HG02884 (cell line): ENCODE measurements around the gene ABCG1.
"Not testable (repeated sequence)": the region's sequence is repeated elsewhere in the genome, so short reads cannot be mapped to it uniquely, and the experiment has no call there.

Source experiments
- ATAC-seq: cut with Tn5 transposase; IDR thresholded peaks from one replicate; pipeline ENCODE4 v1.9.1; 2021; ENCODE audit warnings: mild to moderate bottlenecking, moderate library complexity; ENCODE audit not compliant: unreplicated experiment

The ABCG1 gene

GRCh38 chr21:42218836-42219605 lies at the start of gene ABCG1:
Gene ABCG1 (plus strand): TSS chr21:42219140. CDS start chr21:42219263, 123 bp downstream.
- no peak for ATAC-seq

- ATAC-seq: no peak
Observed at GRCh38 chr21:42169758-42170157, 49.2 kb upstream of the ABCG1 start.

- ATAC-seq: no peak
Observed at GRCh38 chr21:42171091-42172053, 47.6 kb upstream of the ABCG1 start.

GRCh38 chr21:42172596-42173483 lies 46.1 kb upstream of the ABCG1 start:
- no peak for ATAC-seq

- ATAC-seq: no peak
Observed at GRCh38 chr21:42174173-42174572, 44.8 kb upstream of the ABCG1 start.

GRCh38 chr21:42175110-42175710 lies 43.7 kb upstream of the ABCG1 start:
- no peak for ATAC-seq

- no peak for ATAC-seq
Observed at GRCh38 chr21:42176859-42177258, 42.1 kb upstream of the ABCG1 start.

- ATAC-seq: no peak
Observed at GRCh38 chr21:42179316-42179715, 39.6 kb upstream of the ABCG1 start.

GRCh38 chr21:42180001-42180400 lies 38.9 kb upstream of the ABCG1 start:
- ATAC-seq: not testable (repeated sequence)

GRCh38 chr21:42182713-42183371 lies 36.1 kb upstream of the ABCG1 start:
- no peak for ATAC-seq

GRCh38 chr21:42183374-42184266 lies 35.3 kb upstream of the ABCG1 start:
- no peak for ATAC-seq

- no peak for ATAC-seq
Observed at GRCh38 chr21:42186591-42186990, 32.3 kb upstream of the ABCG1 start.

GRCh38 chr21:42187976-42188653 lies 30.8 kb upstream of the ABCG1 start:
- peak; percentile 96 for ATAC-seq

- ATAC-seq: no peak
Observed at GRCh38 chr21:42188663-42189062, 30.3 kb upstream of the ABCG1 start.

GRCh38 chr21:42189431-42189830 lies 29.5 kb upstream of the ABCG1 start:
- no peak for ATAC-seq

- ATAC-seq: no peak
Observed at GRCh38 chr21:42189860-42190485, 29.0 kb upstream of the ABCG1 start.

GRCh38 chr21:42190486-42190863 lies 28.5 kb upstream of the ABCG1 start:
- no peak for ATAC-seq

GRCh38 chr21:42191064-42191463 lies 27.9 kb upstream of the ABCG1 start:
- ATAC-seq: no peak
